Panc1 (cell line): ENCODE measurements around the gene SEMA5B. TPM values are rescaled to one million over a fixed set of nuclear protein-coding genes. Genes with fewer than 3 reads are reported as not detected.

Source experiments
- ATAC-seq: fragments of 200-7000 bp; cut with Tn5 transposase; 2 replicates; pipeline ENCODE4 v1.9.1; 2020; ENCODE audit warnings: mild to moderate bottlenecking, moderate library complexity
- BruUV-seq: library from RNA; stranded (reverse); fragments of 400-500 nt; replicated peaks from 2 replicates; lab custom pipeline; 2021; lab: Mats Ljungman, UMichigan
- CTCF ChIA-PET: fragments of 300-600 bp; sonication (Branson Sonifier 250); formaldehyde crosslinking; loops from one replicate; lab custom pipeline; 2022; ENCODE audit warnings: antibody characterized with exemption; lab: Charles Lee
- POLR2A ChIA-PET: fragments of 300-600 bp; sonication (Branson Sonifier 250); formaldehyde crosslinking; loops from one replicate; lab custom pipeline; 2022; ENCODE audit warnings: antibody characterized with exemption; lab: Charles Lee
- DNase-seq: peaks from one replicate; pipeline ENCODE4 v3.0.0-alpha.2; 2010; ENCODE audit warnings: low read depth, low spot score
- H3K27ac ChIP-seq: 2 replicates; pipeline ENCODE4 v1.5.1; 2011; ENCODE audit warnings: mild to moderate bottlenecking, low read length, inconsistent platforms
- H3K27me3 ChIP-seq: fragments of 200-500 bp; sonication (Bioruptor generic); 2 replicates; pipeline ENCODE4 v1.6.0; 2014; ENCODE audit warnings: low read length, inconsistent platforms; ENCODE audit not compliant: control insufficient read depth, insufficient read depth
- H3K36me3 ChIP-seq: fragments of 200-500 bp; sonication (Bioruptor generic); 2 replicates; pipeline ENCODE4 v1.5.1; 2014; ENCODE audit warnings: inconsistent platforms, mild to moderate bottlenecking, low read length, moderate library complexity; ENCODE audit not compliant: control insufficient read depth, insufficient read depth
- H3K4me1 ChIP-seq: 2 replicates; pipeline ENCODE4 v1.5.1; 2011; ENCODE audit warnings: inconsistent platforms, mild to moderate bottlenecking, low read length, moderate library complexity; ENCODE audit not compliant: control insufficient read depth, insufficient read depth
- H3K4me3 ChIP-seq, 2 experiments: 2 replicates each; pipeline ENCODE4 v1.5.1; 2011 to 2012; ENCODE audit warnings: low read depth in 2 of 2, low read length in 2 of 2, mild to moderate bottlenecking in 2 of 2, inconsistent platforms in 1 of 2, moderate library complexity in 1 of 2
- H3K9me3 ChIP-seq: fragments of 200-500 bp; sonication (Bioruptor generic); 2 replicates; pipeline ENCODE4 v1.5.1; 2014; ENCODE audit warnings: low read depth, mild to moderate bottlenecking, inconsistent platforms, low read length, moderate library complexity; ENCODE audit not compliant: control insufficient read depth, insufficient read depth
- POLR2AphosphoS5 ChIP-seq: IDR thresholded peaks from 2 replicates; pipeline ENCODE4 v1.6.1; 2012; ENCODE audit warnings: mild to moderate bottlenecking, low read depth, low read length, moderate library complexity
- SIN3A ChIP-seq: IDR thresholded peaks from 2 replicates; pipeline ENCODE4 v1.6.1; 2012; ENCODE audit warnings: low read depth, mild to moderate bottlenecking, low read length, moderate library complexity, borderline replicate concordance; ENCODE audit not compliant: insufficient read depth
- TCF7L2 ChIP-seq: IDR thresholded peaks from 2 replicates; pipeline ENCODE4 v1.6.1; 2011; ENCODE audit warnings: mild to moderate bottlenecking, low read depth, low read length, inconsistent platforms
- in situ Hi-C: cut with HindIII; loops from 2 replicates; pipeline ENCODE4 v1.10.0; 2016; ENCODE audit warnings: low sequenced_read_pairs, low pct_unique_long_range_greater_than_20kb
- intact Hi-C: fragments of 100-400 bp; cut with micrococcal nuclease; formaldehyde crosslinking; loops from one replicate; pipeline ENCODE4 v1.10.0; 2022; ENCODE audit not compliant: unreplicated experiment
- total RNA-seq: library from RNA; stranded (reverse); gene quantifications from one replicate; pipeline ENCODE4 v1.2.1, GENCODE V29; 2021; ENCODE audit not compliant: unreplicated experiment
- TF ChIP-seq, protein P1 (sequence below): fragments of 450-650 bp; IDR thresholded peaks from 2 replicates; pipeline ENCODE4 v1.5.1; 2017; ENCODE audit warnings: mild to moderate bottlenecking
- TF ChIP-seq, protein P2 (sequence below), 2 experiments: IDR thresholded peaks; 2 replicates each; pipeline ENCODE4 v1.6.1; 2011 to 2012; ENCODE audit warnings: low read depth in 2 of 2, control low read depth in 1 of 2, low read length in 1 of 2, mild to moderate bottlenecking in 1 of 2, moderate library complexity in 1 of 2; ENCODE audit not compliant: insufficient read depth in 1 of 2

The SEMA5B gene
- total RNA-seq, 1 experiment from 2014 or later: 1.2 TPM

DNA sequence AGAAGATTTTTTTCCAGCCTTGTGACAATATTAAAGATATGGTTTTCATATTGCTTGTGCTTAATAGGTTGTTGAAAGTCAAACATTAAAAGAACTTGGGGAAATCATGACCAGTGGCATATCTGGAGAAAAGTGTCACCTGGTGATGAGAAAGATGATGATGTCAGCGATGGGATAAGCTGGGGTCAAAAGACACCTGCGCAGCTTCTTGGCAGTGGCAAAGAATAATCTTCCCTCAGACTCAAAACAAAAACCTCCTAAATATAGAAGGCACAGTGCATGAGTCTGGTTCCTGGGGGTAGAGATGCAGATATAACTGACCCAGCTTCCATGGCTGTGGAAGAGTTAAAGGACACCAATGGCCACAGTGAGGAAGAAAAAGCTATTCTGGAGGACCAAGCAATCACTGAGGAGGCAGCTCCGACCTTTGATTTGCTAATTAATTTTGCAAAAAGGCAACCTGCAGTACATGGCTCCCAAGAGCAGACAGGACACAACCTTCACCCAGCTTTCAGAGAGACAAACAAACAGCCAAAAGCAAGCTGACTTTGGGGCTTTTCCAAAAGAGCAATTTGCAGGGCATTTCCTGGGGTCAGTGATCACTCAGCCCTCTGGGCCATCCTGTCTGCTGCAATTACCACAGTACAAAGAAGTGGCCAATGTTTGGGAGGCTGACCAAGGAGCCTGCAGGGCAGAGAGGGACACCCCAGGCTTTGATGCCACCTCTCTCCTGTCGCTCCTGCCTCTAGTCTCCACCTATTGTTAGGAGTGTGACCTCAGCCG, 17.6 kb upstream of the SEMA5B start:
- H3K4me1 ChIP-seq: no peaks in the 10 kb centered on the region
- ChIA-PET CTCF (interaction anchor here (0.8 kb wide), 1 partner anchor 17 kb away, joined by 3 read pairs; the partner anchor contains the start of gene SEMA5B), POLR2A (no interaction called here)
- DNase-seq (no peak), ATAC-seq (peak; percentile 49; the same call in 1 of the 2 replicates)
- H3K4me3 ChIP-seq: no peak overlapping the region
- H3K27me3 ChIP-seq: no peaks in the 10 kb centered on the region; the same call in 1 of the 2 replicates
- in situ Hi-C loops: no loop called here
- H3K36me3 ChIP-seq: no peaks in the 10 kb centered on the region
- BruUV-seq: no TSS peak
- H3K27ac ChIP-seq: no peak overlapping the region
- no peaks in the 10 kb centered on the region for H3K9me3 ChIP-seq
- TF ChIP-seq TCF7L2: no peak
- TF ChIP-seq, protein P1, sequence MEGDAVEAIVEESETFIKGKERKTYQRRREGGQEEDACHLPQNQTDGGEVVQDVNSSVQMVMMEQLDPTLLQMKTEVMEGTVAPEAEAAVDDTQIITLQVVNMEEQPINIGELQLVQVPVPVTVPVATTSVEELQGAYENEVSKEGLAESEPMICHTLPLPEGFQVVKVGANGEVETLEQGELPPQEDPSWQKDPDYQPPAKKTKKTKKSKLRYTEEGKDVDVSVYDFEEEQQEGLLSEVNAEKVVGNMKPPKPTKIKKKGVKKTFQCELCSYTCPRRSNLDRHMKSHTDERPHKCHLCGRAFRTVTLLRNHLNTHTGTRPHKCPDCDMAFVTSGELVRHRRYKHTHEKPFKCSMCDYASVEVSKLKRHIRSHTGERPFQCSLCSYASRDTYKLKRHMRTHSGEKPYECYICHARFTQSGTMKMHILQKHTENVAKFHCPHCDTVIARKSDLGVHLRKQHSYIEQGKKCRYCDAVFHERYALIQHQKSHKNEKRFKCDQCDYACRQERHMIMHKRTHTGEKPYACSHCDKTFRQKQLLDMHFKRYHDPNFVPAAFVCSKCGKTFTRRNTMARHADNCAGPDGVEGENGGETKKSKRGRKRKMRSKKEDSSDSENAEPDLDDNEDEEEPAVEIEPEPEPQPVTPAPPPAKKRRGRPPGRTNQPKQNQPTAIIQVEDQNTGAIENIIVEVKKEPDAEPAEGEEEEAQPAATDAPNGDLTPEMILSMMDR: no peak
- no peak for TF ChIP-seq SIN3A
- no peak for TF ChIP-seq POLR2AphosphoS5
- TF ChIP-seq, protein P2, sequence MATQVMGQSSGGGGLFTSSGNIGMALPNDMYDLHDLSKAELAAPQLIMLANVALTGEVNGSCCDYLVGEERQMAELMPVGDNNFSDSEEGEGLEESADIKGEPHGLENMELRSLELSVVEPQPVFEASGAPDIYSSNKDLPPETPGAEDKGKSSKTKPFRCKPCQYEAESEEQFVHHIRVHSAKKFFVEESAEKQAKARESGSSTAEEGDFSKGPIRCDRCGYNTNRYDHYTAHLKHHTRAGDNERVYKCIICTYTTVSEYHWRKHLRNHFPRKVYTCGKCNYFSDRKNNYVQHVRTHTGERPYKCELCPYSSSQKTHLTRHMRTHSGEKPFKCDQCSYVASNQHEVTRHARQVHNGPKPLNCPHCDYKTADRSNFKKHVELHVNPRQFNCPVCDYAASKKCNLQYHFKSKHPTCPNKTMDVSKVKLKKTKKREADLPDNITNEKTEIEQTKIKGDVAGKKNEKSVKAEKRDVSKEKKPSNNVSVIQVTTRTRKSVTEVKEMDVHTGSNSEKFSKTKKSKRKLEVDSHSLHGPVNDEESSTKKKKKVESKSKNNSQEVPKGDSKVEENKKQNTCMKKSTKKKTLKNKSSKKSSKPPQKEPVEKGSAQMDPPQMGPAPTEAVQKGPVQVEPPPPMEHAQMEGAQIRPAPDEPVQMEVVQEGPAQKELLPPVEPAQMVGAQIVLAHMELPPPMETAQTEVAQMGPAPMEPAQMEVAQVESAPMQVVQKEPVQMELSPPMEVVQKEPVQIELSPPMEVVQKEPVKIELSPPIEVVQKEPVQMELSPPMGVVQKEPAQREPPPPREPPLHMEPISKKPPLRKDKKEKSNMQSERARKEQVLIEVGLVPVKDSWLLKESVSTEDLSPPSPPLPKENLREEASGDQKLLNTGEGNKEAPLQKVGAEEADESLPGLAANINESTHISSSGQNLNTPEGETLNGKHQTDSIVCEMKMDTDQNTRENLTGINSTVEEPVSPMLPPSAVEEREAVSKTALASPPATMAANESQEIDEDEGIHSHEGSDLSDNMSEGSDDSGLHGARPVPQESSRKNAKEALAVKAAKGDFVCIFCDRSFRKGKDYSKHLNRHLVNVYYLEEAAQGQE (IDR thresholded peaks at IDR 0.05; ENCODE audit: insufficient read depth in 1 of 2, low read depth in 2 of 2, low read length in 1 of 2): no peak
- intact Hi-C loops: no loop called here

DNA sequence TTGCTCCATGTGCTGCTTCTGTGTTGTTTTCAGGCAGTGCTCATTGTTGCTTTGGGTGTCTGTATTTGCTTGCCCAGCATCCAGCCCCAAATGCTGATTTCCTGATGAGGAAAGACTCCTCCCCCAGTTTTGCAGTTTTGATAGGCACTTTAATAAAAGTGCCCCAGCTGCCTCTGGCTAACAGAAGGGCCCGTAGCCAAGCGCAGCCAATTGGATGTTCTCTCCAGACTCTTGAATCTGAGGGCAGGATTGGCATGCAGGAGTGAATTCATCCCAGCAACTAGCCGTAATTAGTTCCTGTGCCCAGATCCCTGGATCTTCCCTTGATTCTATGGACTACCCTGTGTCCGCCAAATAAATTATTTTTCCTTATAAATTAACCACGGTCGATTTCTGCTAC, 14.8 kb upstream of the SEMA5B start:
- in situ Hi-C loops: no loop called here

More for the DNA sequence above, 14.8 kb upstream of the SEMA5B start:
- Histone ChIP-seq H3K9me3 (no peaks in the 10 kb centered on the region), H3K27me3 (peaks cover 13% of the 10 kb centered on the region; the same call in 1 of the 2 replicates), H3K36me3 (no peaks in the 10 kb centered on the region), H3K27ac (no peak overlapping the region), H3K4me1 (no peaks in the 10 kb centered on the region), H3K4me3 (no peak overlapping the region)
- no TSS peak for BruUV-seq
- DNase-seq (no peak), ATAC-seq (no peak)
- ChIA-PET POLR2A (no interaction called here), CTCF (no interaction called here)
- intact Hi-C loops: no loop called here
- TF ChIP-seq TCF7L2 (no peak), POLR2AphosphoS5 (no peak), SIN3A (no peak)
- TF ChIP-seq, protein P2 (IDR thresholded peaks at IDR 0.05; ENCODE audit: insufficient read depth in 1 of 2, low read depth in 2 of 2, low read length in 1 of 2): no peak
- TF ChIP-seq, protein P1: no peak
